HG02870 (cell line): Measurements from ENCODE around the gene HSF5.
"Not testable (repeated sequence)": the region's sequence is repeated elsewhere in the genome, so short reads cannot be mapped to it uniquely, and the experiment has no call there.

ENCODE experiments used
- ATAC-seq: cut with Tn5 transposase; IDR thresholded peaks from one replicate; pipeline ENCODE4 v1.9.1; 2021; ENCODE audit warnings: mild to moderate bottlenecking, moderate library complexity; ENCODE audit not compliant: unreplicated experiment

The HSF5 gene

DNA sequence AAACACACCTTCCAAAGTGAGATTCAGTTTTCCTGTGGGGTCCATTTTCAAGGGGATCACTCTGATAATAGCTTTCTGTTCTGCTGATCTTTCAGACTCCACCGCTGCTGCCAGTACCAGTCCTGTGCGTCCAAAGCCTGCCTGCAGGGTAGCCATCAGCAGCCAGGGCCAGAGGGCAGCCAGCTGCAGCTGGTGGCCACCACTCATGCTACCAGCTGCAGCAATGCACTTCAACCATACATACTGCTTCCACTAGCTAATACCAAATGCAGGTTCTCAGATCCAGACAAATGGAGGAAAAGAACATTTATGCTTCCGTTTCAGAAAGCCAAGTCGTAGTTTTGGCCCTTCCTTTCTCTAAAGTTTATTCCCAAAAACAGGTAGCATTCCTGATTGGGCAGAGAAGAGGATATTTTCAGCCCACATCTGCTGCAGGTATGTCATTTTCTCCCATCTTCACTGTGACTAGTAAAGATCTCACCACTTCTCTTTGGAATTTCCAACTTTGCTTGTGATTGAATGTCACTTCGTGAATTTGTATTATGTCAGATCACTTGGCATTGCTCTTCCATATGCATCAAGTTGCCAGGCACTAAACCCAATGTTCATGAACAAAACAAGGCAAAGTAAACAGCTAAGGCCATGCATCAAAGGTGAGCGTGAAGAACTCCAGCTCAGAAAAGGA, 72.7 kb downstream of the HSF5 start:
- no peak for ATAC-seq

DNA sequence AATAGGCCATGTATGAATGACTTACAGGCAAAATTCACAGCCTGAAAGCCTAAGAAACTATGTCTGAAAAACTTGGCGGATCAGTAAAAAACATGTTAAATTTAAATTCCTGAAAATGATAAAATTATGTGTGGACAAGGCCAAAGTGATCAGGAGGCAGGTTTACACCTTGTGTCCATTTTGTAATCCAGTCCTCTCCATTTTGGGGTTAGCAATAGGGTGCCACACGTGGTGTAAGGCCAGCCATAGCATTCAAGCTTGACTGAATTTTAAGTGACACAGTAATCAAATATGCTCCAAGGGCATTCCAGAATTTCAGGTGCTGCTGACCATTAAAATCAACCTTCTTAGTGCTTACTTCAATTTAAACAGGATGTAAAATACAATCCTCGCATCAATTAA, 73.6 kb downstream of the HSF5 start:
- ATAC-seq = no peak

DNA sequence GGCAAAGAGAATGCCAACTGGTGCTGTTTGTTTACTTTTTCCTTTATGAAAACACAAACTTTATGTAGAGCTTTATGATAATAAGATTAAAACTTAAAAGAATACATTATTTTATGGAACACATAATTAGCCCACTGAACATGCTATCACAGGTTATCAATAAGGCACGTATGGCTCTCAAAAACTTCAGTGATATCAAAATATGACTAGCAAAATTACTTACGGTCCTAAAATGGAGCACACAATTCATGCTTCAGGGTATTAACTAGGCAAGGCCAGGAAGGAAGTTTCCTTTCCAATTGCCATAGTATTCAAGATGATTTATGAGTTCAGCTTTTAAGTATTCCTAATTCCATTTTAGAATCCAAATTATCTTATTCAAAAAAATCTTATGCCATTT, 74.5 kb downstream of the HSF5 start:
- ATAC-seq = no peak

DNA sequence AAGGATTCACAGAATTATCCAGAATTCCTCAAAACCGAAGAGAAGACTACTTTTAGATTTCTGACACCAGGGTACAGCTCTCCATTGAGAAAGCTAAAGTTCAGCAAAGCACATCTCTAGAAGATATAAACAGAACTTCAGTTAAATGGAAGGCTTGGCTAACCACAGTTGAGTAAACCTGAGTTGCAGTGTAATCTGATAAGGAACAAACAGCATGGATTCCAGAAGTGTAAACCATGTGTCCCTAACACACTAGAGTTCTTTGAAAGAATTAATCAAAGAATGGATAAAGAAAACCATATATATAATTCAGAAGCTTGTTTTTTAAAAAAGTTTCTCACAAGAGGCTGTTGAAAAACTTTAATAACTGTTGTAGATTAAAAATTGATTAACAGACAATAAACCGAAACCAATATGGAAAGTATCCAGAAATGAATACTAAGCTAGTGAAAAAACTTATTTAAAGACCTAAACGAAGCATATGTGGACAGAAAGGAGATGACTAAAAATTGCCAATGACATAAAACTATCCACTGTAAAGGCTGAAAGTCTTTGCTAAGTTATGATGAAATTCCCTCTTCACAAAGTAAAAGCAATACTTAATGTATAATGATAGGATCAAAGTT, 75.1 kb downstream of the HSF5 start:
- ATAC-seq = no peak

DNA sequence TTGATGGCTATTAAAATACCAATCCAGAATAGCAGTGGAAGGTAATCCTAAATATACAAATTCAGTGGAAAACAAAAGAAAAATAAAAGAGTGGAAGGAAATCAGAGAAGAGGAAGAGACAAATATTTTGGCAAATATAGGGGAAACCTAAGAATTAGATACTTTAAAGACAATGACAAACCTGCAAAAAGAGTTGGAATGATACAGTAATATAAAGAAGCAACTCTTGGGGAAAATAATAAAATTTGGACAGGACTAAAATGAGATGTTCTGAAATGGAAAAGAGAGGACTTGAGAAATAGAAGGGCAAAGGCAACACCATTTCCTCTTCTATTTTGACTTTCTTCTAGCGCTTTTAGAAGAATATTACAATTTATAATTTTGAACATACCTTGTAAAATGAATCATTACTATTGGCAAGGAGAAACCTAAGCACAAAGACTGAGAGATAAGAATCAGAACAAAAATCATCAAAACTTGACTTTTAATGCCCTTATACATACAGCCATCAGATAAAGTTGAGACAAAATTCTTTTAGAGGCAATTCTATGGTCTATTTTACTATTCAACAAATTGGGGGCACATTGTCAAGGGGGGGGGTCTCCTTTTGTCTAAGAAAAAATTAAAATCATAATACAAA, 76.0 kb downstream of the HSF5 start:
- no peak for ATAC-seq

DNA sequence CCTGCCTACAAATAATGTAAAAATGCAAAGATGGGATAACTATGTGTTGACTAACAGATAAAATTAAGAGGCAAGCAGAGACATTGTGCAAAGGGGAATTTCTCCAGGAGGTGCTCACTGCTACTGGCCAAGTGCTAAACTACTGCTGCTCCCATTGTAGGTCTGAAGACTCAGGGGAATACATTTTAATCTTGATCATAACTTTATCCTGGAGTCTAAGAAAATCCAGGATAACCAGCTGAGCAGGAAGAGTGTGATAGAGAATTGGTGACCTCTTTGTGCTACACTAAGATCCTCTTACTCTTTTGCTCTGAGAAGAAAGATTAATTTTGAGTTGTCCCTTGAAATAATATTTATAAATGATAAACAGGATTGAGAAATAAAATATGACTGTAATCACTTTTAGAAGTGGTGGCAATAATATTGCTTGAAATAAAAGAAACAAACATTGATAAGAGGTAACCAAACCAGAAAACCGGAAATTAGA, 76.8 kb downstream of the HSF5 start:
- no peak for ATAC-seq

DNA sequence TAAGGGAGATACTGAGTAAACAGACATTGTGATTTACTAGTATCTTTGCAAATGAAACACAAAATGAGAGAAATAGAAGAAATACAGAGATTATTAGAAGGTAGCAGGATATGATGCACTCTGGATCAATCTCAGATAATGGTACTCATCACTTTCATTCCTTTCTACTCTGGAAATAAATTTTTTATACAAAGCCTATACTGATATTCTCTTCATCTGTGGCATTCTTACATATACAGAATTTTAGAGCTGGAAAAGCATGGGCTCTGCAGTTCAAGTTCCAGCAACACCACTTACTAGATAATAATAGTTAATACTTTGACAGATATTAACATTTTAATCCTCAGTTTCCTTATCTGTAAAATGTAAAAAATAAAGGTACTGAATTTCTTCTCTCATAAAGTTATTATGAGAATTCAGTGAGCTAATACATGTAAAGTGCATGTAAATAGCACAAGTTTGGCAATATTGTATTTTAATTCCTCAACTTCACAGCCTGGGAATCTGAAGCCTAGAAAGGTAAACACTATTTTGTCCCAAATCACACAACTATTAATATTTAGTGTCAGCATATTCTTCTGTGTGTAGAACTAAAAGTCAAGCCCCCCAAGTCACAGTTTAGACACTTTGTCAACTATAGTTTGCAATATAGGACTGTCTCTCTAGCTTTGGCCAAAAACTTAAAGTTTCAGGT, 77.3 kb downstream of the HSF5 start:
- no peak for ATAC-seq

DNA sequence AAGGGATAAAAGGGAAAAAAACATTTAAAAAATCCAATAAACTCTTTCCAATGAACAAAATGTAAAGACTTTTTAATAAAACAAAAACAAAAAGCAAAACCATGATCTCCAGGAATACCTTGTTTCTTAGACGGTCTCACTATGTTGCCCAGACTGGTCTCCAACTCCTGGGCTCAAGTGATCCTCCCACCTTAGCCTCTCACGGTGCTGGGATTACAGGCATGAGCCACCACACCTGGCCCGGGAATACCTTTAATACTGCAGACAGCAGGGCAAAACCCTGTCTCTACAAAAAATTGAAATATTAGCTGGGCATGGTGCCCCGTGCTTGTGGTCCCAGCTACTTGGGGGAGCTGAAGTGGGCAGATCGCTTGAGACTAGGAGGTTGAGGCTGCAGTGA, 78.8 kb downstream of the HSF5 start:
- ATAC-seq = no peak

DNA sequence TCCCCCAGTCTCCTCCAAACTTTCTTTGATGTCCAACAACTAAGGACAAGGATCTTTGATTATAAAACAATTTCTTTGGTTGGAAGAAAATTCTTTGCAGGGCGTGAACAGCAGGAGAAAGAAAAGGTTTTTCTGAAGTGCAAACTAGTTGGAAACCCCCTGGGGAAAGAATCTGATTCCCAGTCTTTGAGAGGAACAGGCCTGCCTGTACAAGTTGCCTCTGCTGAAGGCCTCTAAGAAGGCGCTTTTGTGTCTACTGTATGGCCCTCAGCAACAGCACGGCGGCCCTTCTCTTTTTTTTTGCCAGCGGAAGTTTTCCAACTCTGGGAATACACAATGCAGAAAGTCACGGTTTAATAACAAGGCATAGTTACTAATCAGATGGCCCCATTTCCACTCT, 84.9 kb downstream of the HSF5 start:
- no peak for ATAC-seq

DNA sequence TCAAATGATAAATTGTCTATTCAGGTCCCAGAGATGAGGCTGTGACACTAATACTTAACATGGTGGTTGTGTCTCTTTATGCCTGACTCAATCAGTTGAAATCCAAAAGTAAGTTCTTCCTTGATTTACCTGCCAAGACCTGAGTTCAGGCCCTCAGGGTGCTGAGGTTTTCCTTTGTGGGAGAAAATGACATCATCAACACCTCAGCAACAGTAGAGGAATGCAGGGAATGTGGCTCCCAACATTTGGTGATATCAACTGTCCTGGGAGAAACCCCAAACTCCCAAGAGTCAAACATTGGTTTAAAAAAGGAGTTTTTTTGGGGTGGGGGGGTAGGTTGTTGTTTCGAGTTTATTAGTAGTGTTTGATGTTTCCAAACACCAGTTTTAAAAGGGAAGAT, 85.5 kb downstream of the HSF5 start:
- ATAC-seq = no peak

DNA sequence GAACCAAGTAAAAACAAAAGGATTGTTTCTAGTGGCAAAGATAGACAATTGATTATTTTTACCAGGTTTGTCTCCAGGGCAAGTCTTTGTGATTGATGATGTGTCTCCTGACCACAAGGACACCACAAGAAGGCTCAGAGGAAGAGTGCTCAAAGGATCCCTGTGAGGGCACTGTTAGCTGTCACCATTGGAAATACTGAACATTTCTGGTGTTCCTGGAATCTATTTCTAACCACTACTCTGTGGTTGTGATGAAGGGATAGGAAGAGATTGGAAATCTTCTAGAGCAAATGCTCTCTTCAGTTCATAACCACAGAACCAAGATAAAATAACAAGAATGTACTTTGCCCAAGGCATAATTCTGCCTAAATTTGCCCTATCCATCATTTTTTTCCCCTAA, 86.2 kb downstream of the HSF5 start:
- ATAC-seq = no peak

DNA sequence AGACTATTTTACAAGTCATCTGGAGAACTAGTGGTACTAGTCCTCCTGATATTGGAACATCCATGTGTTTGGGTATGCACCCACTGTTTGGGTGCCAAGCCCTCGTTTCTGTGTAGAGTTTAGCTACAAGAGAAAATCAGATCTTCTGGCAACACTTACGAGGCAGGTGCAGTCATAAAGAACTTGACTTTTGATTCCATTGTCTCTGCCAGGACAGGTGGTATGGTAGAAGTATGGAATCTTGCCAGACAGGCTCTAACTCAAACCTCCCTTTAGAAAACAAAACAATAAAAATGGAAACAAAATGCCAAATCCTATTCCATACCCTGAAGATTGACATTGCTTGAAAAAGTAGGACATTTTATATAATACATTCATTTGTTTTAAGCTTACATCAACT, 86.9 kb downstream of the HSF5 start:
- ATAC-seq = no peak

DNA sequence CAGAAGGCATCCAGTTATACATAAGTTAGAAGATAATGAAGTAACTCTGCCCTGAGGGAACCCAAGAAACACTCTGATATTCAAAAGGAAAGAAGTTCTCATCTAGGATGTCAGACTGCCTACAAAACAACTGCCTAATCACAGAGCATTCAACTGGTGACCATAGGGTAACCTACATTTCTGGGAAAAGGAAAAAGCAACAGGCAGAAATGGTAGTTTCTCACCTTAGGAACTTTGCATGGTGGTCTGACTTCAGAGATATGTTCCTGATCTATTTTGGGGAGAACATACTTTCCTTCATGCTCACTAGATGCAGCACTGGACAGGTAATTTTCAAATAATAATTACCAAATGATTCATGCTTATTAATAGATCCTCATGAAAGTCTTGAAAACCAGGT, 87.4 kb downstream of the HSF5 start:
- ATAC-seq = no peak

DNA sequence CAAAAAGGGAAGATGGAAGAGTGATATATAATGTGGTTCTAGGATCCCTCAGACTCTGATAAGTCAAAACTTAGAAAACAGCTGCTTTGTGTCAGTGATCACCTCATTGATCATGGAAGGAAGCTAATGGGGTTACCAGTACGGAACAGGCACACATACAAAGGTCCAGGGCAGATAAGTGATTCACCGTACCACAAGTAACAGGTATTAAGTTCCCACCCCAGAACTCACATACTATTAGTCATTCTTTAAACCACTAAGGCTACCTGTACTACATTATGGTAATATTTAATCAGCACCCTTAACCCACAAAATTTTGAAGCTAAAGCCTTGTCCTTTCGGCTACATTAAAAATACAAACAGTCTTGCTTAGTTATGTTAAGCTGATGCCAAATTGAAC, 88.2 kb downstream of the HSF5 start:
- no peak for ATAC-seq

DNA sequence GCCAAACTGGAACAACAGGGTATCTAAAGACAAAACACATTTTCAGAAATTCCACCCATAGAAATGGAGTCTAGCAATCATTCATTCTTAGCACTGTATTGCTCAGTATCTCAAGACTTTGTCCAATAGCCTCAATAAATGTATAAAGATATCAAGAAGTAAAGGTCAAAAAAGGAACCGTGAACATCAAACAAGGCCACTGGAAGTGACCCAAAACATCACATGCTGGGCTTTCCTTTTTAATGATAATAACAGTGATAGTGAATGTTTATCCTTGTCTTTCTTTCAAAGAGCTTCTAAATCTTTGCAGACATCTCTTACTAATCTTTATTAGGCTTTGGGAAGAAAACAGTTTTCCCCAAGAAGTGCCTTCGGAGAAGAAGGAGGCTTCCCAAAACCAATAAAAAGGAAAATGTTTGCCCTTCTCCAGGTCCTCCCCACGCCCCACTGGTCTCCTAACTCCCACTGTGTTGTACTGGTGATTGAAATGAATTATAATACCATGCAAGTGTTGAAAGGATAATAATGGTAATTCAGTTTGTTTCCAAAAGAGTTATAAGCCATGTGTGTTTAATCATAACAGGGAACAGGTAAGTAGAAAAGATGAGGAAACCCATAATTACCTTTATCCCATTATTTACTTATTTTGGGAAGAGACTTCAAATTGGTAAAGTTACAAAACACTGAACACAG, 89.5 kb downstream of the HSF5 start:
- ATAC-seq = no peak

DNA sequence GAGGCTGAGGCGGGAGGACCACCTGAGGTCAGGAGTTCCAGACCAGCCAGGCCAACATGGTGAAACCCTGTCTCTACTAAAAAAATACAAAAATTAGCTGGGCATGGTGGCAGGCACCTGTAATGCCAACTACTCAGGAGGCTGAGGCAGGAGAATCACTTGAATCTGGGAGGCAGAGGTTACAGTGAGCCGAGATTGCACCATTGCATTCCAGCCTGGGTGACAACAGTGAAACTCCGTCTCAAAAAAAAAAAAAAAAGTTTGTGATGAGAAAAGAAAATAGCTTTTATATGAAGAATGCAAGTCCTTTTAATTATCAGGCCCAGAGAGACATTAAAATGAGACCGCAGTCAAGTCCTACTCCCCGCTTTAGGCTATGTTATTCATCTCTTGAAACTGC, 90.8 kb downstream of the HSF5 start:
- ATAC-seq = not testable (repeated sequence)

DNA sequence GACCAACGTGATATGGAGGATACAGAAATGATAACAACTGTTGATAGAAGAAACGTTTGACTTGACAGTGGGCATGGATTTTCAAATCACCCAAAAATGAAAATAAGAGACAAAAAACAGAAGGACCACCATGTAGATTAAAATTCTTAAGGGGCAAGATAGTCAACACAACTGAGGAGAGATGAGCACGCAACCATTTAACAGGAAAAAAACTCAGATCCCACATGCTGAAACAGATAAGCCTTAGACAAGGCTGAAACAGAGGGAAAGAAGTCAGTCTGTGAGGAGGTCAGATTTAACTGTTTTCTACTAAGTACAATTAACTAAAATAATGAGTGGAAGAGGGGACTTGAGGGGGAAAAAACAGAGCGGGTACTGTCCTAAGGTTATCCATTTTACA, 92.0 kb downstream of the HSF5 start:
- no peak for ATAC-seq

DNA sequence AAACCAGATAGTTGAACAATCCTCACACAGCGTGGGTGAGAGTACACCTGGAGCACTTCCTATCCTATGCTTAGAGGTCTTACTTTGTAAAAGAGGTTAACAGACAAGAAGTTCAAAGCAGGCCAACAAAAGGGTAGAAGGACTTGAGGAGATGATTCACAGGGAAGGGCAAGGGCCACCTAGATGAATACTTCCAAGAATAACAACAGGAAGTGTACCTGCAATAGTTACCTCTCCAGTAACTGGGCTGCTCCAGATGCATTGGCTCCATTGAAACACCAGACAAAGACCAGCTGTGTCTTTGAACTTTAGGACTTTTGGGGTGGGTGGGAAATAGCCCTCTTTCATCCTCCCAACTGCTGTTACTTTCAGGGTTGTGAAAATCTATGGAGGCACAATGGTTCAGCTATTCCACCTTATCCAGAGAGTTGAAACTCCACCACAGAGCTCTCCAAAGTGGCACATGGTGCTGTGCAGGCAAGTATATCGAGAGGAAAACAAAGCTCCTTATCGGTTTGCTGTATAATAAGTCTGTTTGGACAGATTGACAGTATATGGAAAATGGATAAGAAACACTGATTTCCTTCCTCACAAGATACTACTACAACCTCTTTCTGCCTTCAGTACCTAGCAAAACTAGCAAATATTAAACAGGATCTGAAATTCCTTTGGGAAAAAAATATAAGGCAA, 93.5 kb downstream of the HSF5 start:
- ATAC-seq = no peak

DNA sequence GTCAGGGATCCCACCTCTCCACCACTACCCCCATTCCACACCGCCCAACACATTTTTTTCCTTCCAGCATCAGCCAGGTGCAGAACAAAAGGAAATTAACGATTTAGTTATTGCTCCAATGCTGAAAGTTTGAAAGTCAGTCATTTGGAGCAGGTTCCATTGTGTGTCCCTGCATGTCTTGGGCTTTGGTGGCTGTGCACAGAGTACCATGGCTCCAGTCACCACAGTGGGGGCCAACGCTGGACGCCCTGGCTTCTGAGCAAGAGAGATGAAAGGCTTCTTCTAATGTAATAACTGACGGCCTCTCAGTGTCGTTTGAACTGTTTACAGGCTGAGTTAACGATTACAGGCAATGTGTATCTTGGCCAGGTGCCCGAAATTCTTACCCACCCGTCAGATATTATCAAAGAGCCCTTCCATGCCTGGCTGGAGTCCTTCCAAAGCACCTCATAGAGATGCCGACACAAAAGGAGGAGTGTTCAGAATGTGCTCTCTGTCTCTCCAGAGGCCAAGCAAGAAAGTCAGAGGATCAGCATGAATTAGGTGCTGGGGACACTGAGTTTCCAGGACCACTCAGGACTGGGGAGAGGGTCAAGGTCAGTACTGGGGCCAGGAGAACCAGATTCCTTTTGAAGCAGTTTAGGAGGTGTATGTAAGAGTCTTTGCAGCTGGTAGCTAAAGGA, 96.8 kb downstream of the HSF5 start:
- no peak for ATAC-seq

DNA sequence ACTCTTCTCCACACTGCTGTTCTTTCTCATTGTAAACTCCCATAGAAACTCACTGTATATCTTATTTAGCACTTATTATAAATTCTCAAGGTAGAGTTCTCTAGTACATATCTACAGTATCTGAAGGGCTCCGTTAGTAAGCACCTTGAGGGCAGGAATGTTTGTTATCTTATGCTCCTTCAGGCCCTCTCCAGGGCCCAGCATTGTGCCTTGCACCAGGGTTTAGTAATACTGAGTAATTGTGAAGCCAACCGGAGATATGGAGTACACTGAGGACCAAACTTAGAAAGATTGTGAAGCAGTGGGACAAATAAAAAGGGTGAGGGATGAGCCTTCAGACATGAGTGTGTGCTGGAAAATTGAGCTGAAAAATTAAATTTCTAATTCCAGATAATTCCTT, 97.3 kb downstream of the HSF5 start:
- no peak for ATAC-seq
